Endothelial cell of umbilical vein (primary cell): Measurements from ENCODE around the gene CLCN2. TPM values are rescaled to one million over a fixed set of nuclear protein-coding genes. Genes with fewer than 3 reads are reported as not detected.

Experiments
- BruUV-seq: library from RNA; stranded (reverse); fragments of 400-500 nt; replicated peaks from 2 replicates; lab custom pipeline; 2021; lab: Mats Ljungman, UMichigan
- CTCF ChIA-PET: fragments of 300-600, 350-600 bp; sonication (Branson Sonifier 250); formaldehyde crosslinking; loops from one replicate; lab custom pipeline; 2021; ENCODE audit warnings: antibody characterized with exemption, inconsistent platforms; lab: Charles Lee
- POLR2A ChIA-PET: fragments of 300-600, 350-600 bp; sonication (Branson Sonifier 250); formaldehyde crosslinking; loops from one replicate; lab custom pipeline; 2021; ENCODE audit warnings: antibody characterized with exemption, inconsistent platforms; lab: Charles Lee
- DNase-seq: peaks from one replicate; pipeline ENCODE4 v3.0.0-alpha.2; 2011; ENCODE audit warnings: low read depth, low spot score
- FAIRE-seq: peaks from 2 replicates; lab custom pipeline; 2011; peaks lifted over from hg19 to GRCh38; lab: Jason Lieb, UNC
- H2AFZ ChIP-seq: 2 replicates; pipeline ENCODE4 v1.6.0; 2012; ENCODE audit warnings: low read depth, low read length, control low read depth, inconsistent platforms
- H3K27ac ChIP-seq: 2 replicates; pipeline ENCODE4 v1.5.1; 2011; ENCODE audit warnings: low read depth, mild to moderate bottlenecking, control low read depth, low read length, moderate library complexity; ENCODE audit not compliant: insufficient read depth
- H3K27me3 ChIP-seq, 2 experiments: 2 replicates each; pipeline versions ENCODE4 v1.6.0 to v1.6.1; 2011; ENCODE audit warnings: low read length in 2 of 2, mixed read lengths in 1 of 2; ENCODE audit not compliant: control insufficient read depth in 2 of 2, insufficient read depth in 2 of 2
- H3K36me3 ChIP-seq, 2 experiments: 2 replicates in 1 of 2; 3 replicates in 1 of 2; pipeline ENCODE4 v1.5.1; 2011; ENCODE audit warnings: low read length in 2 of 2, mild to moderate bottlenecking in 1 of 2, moderate library complexity in 1 of 2; ENCODE audit not compliant: control insufficient read depth in 2 of 2, insufficient read depth in 2 of 2; ENCODE audit errors: extremely low read depth in 1 of 2
- H3K4me1 ChIP-seq: 3 replicates; pipeline ENCODE4 v1.5.1; 2011; ENCODE audit warnings: mild to moderate bottlenecking, low read length; ENCODE audit not compliant: control insufficient read depth, insufficient read depth; ENCODE audit errors: extremely low read depth
- H3K4me2 ChIP-seq: 2 replicates; pipeline ENCODE4 v1.6.1; 2011; ENCODE audit warnings: low read length, control low read depth, mixed read lengths; ENCODE audit not compliant: insufficient read depth
- H3K4me3 ChIP-seq, 3 experiments: fragments of 200-600 bp in 1 of 3; sonication (generic), shearing (Covaris generic) in 1 of 3; replicated peaks in 1 of 3; 2 replicates each; pipeline ENCODE4 v1.5.1; 2011 to 2016; ENCODE audit warnings: control low read depth in 3 of 3, low read length in 3 of 3, mild to moderate bottlenecking in 2 of 3, inconsistent platforms in 1 of 3, low read depth in 1 of 3, moderate library complexity in 1 of 3; ENCODE audit not compliant: insufficient read depth in 1 of 3
- H3K79me2 ChIP-seq: 2 replicates; pipeline ENCODE4 v1.6.0; 2012; ENCODE audit warnings: low read length, inconsistent platforms; ENCODE audit not compliant: control insufficient read depth, insufficient read depth
- H3K9ac ChIP-seq: replicated peaks from 2 replicates; pipeline ENCODE3; 2011; ENCODE audit warnings: low read length, control low read depth; ENCODE audit not compliant: insufficient read depth; ENCODE audit errors: extremely low read depth
- H3K9me1 ChIP-seq: replicated peaks from 3 replicates; pipeline ENCODE4 v1.6.0; 2011; ENCODE audit warnings: mild to moderate bottlenecking, low read length; ENCODE audit not compliant: control insufficient read depth, insufficient read depth; ENCODE audit errors: extremely low read depth
- H3K9me3 ChIP-seq: replicated peaks from 2 replicates; pipeline ENCODE4 v1.5.1; 2012; ENCODE audit warnings: low read length, inconsistent platforms; ENCODE audit not compliant: control insufficient read depth, insufficient read depth
- H4K20me1 ChIP-seq: replicated peaks from 2 replicates; pipeline ENCODE3; 2011; ENCODE audit warnings: mild to moderate bottlenecking, low read length; ENCODE audit not compliant: control insufficient read depth, insufficient read depth; ENCODE audit errors: extremely low read depth
- CTCF ChIP-seq, 2 donors: IDR thresholded peaks; 1 replicate in 1 of 2; 2 replicates in 1 of 2; pipeline ENCODE4 v1.5.1; 2011; ENCODE audit warnings: low read length in 2 of 2, mild to moderate bottlenecking in 2 of 2, moderate library complexity in 2 of 2, control low read depth in 1 of 2, inconsistent platforms in 1 of 2, low read depth in 1 of 2; ENCODE audit not compliant: insufficient read depth in 1 of 2; ENCODE audit errors: extremely low read depth in 1 of 2
- EZH2 ChIP-seq: IDR thresholded peaks from 2 replicates; pipeline ENCODE4 v1.6.1; 2012; ENCODE audit warnings: borderline replicate concordance, low read depth, mild to moderate bottlenecking, moderate library complexity, low read length, inconsistent platforms; ENCODE audit not compliant: severe bottlenecking
- FOS ChIP-seq: IDR thresholded peaks from 2 replicates; pipeline ENCODE4 v1.6.1; 2011; ENCODE audit warnings: mild to moderate bottlenecking, low read length, moderate library complexity, borderline replicate concordance; ENCODE audit not compliant: insufficient read depth
- GATA2 ChIP-seq: IDR thresholded peaks from 2 replicates; pipeline ENCODE4 v1.7.0; 2011; ENCODE audit warnings: low read depth, mild to moderate bottlenecking, moderate library complexity, mixed read lengths, low read length; ENCODE audit not compliant: insufficient read length, insufficient read depth
- JUN ChIP-seq: IDR thresholded peaks from 2 replicates; pipeline ENCODE4 v1.6.1; 2011; ENCODE audit warnings: borderline replicate concordance, low read depth; ENCODE audit not compliant: insufficient read length, insufficient read depth
- MAX ChIP-seq: IDR thresholded peaks from 2 replicates; pipeline ENCODE4 v1.6.1; 2011; ENCODE audit not compliant: insufficient read depth, insufficient read length
- MYC ChIP-seq: IDR thresholded peaks from one replicate; pipeline ENCODE4 v1.6.1; 2011; ENCODE audit warnings: mild to moderate bottlenecking, low read depth, low read length
- POLR2A ChIP-seq: IDR thresholded peaks from 2 replicates; pipeline ENCODE4 v1.6.1; 2012; ENCODE audit warnings: low read depth, mild to moderate bottlenecking, control low read depth, low read length
- POLR2AphosphoS5 ChIP-seq: IDR thresholded peaks from 2 replicates; pipeline ENCODE4 v1.6.1; 2012; ENCODE audit warnings: low read depth, mild to moderate bottlenecking, control low read depth, low read length, moderate library complexity; ENCODE audit not compliant: insufficient read depth
- dilution Hi-C: fragments of 300-500 bp; cut with MboI; formaldehyde crosslinking; loops from one replicate; pipeline ENCODE4 v1.15.0; 2019; ENCODE audit warnings: low sequenced_read_pairs; ENCODE audit not compliant: extremely low pct_ligation_motif_present
- intact Hi-C: fragments of 100-400 bp; cut with micrococcal nuclease; formaldehyde crosslinking; loops from one replicate; pipeline ENCODE4 v1.10.0; 2022
- polyA plus RNA-seq, 4 experiments: library from polyadenylated mRNA; depleted of rRNA in 3 of 4; stranded (reverse) in 3 of 4; unstranded in 1 of 4; fragments of >200 nt; gene quantifications; 2 replicates each; pipeline versions ENCODE4 v1.2.1 to v1.2.3, GENCODE V29; 2011 to 2012; ENCODE audit warnings: missing spikeins in 1 of 4
- total RNA-seq: library from RNA; stranded (reverse); gene quantifications from 2 replicates; pipeline ENCODE4 v1.2.3, GENCODE V29; 2021

Gene CLCN2
- total and polyA plus RNA-seq, 2 donors (not counting 3 experiments of a cell fraction or from before 2014, with no cell fraction given), result 3.5 to 6.5 TPM

- CTCF ChIA-PET, result interaction anchor here (0.8 to 2.6 kb wide), 17 partner anchors 8 to 188 kb away, joined by 3 to 11 read pairs (median 5); partner anchors contain the start of gene FAM131A
- Histone ChIP-seq H4K20me1 (no peaks in the 10 kb centered on the region), H2AFZ (no peak overlapping the region), H3K9ac (no peak overlapping the region), H3K9me1 (no peaks in the 10 kb centered on the region), H3K27me3 (no peaks in the 10 kb centered on the region), H3K36me3 (peaks cover 0 to 3% of the 10 kb centered on the region in 2 experiments), H3K79me2 (no peaks in the 10 kb centered on the region), H3K9me3 (no peaks in the 10 kb centered on the region), H3K4me1 (no peaks in the 10 kb centered on the region), H3K4me3 (no peak overlapping the region), H3K27ac (no peak overlapping the region), H3K4me2 (no peak overlapping the region)
- dilution Hi-C loops, result no loop called here
- POLR2A ChIA-PET, result interaction anchor here (0.5 to 0.6 kb wide), 2 partner anchors 214 to 233 kb away, joined by 4 to 6 read pairs; no protein-coding TSS in a partner anchor
- intact Hi-C loops, result no loop called here
- BruUV-seq, result no TSS peak
- no peak for DNase-seq
- TF ChIP-seq CTCF (IDR thresholded peaks at IDR 0.05; ENCODE audit: extremely low read depth in 1 of 2, insufficient read depth in 1 of 2, low read depth in 1 of 2, low read length in 2 of 2), result no peak
- TF ChIP-seq MYC, result no peak
- no peak for TF ChIP-seq FOS
- TF ChIP-seq POLR2AphosphoS5, result no peak
- TF ChIP-seq EZH2, result no peak
- no peak for TF ChIP-seq POLR2A
- no peak for TF ChIP-seq JUN
- no peak for TF ChIP-seq GATA2
- no peak for TF ChIP-seq MAX
- FAIRE-seq, result no peak
Measured at GRCh38 chr3:184352897-184353545, 8.4 kb downstream of the CLCN2 start.
